Measurements from ENCODE around the gene FAM209B.

GRCh38 chr20:56527521-56527920, 5.5 kb upstream of the FAM209B start:
- TF ChIP-seq POLR2A (IDR thresholded peaks at IDR 0.05; ENCODE audit: low read depth, low read length), result no peak
- no peak for TF ChIP-seq POLR2AphosphoS5 (IDR thresholded peaks at IDR 0.05; ENCODE audit: low read depth, low read length)
- TF ChIP-seq TAF1 (IDR thresholded peaks at IDR 0.05; ENCODE audit: borderline replicate concordance, low read depth, low read length), result no peak
